ENCODE data around the gene ELL. TPM values are rescaled to one million over a fixed set of nuclear protein-coding genes. Genes with fewer than 3 reads are reported as not detected.
A peak's percentile ranks its signal among the peaks of the same experiment; 100 is the strongest.
"Not testable (repeated sequence)": the region's sequence is repeated elsewhere in the genome, so short reads cannot be mapped to it uniquely, and the experiment has no call there.

Gene ELL
- total RNA-seq, 1 donor = 10.9 TPM

DNA sequence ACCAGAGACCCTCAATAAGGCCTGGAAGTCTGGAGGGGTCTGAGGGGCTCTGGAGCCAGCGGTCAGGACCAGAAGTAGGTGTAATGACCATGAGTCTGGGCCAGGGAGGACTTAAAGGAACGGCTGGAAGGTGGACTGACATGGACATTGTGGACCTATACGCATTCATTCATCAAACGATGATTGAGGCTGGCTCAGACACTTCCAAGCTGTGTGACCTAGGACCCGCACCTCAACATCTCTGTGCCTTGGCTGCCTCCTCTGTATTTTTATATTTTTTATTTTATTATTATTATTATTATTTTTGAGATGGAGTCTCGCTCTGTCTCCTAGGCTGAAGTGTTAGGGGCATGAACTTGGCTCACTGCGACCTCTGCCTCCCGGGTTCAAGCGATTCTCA is 115.1 kb downstream of the ELL start:
- TF ChIP-seq, protein P1, sequence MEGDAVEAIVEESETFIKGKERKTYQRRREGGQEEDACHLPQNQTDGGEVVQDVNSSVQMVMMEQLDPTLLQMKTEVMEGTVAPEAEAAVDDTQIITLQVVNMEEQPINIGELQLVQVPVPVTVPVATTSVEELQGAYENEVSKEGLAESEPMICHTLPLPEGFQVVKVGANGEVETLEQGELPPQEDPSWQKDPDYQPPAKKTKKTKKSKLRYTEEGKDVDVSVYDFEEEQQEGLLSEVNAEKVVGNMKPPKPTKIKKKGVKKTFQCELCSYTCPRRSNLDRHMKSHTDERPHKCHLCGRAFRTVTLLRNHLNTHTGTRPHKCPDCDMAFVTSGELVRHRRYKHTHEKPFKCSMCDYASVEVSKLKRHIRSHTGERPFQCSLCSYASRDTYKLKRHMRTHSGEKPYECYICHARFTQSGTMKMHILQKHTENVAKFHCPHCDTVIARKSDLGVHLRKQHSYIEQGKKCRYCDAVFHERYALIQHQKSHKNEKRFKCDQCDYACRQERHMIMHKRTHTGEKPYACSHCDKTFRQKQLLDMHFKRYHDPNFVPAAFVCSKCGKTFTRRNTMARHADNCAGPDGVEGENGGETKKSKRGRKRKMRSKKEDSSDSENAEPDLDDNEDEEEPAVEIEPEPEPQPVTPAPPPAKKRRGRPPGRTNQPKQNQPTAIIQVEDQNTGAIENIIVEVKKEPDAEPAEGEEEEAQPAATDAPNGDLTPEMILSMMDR (IDR thresholded peaks at IDR 0.05; ENCODE audit: insufficient read depth, low read length) = no peak
- no peak overlapping the region for H3K4me3 ChIP-seq (ENCODE audit: low read depth, low read length)
- DNase-seq (ENCODE audit: low read depth) = no peak

DNA sequence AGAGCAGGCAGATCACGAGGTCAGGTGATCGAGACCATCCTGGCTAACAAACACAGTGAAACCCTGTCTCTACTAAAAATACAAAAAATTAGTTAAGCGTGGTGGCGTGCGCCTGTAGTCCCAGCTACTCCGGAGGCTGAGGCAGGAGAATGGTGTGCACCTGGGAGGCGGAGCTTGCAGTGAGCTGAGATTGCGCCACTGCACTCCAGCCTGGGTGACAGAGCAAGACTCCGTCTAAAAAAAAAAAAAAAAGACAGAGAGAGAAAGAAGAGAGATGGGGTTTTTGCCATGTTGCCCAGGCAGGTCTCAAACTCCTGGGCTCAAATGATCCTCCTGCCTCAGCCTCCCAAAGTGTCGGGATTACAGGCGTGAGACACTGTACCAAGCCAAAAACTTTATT is 116.1 kb downstream of the ELL start:
- not testable (repeated sequence) for H3K4me3 ChIP-seq (ENCODE audit: low read depth, low read length); DNase-seq (ENCODE audit: low read depth)

DNA sequence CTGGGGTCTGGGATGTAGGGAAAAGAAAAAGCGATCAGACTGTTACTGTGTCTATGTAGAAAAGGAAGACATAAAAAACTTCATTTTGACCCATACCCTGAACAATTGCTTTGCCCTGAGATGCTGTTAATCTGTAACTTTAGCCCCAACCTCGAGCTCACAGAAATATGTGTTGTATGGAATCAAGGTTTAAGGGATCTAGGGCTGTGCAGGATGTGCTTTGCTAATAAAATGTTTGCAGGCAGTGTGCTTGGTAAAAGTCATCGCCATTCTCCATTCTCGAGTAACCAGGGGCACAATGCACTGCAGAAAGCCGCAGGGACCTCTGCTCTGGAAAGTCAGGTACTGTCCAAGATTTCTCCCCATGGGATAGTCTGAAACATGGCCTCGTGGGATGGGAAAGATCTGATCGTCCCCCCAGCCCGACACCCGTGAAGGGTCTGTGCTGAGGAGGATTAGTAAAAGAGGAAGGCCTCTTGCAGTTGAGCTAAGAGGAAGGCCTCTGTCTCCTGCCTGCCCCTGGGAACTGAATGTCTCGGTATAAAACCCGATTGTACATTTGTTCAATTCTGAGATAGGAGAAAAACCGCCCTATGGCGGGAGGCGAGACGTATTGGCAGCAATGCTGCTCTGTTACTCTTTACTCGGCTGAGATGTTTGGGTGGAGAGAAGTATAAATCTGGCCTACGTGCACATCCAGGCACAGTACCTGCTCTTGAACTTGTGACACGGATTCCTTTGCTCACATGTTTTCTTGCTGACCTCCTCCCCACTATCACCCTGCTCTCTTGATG is 119.2 kb downstream of the ELL start:
- not testable (repeated sequence) for DNase-seq (ENCODE audit: low read depth); H3K4me3 ChIP-seq (ENCODE audit: low read depth, low read length)

DNA sequence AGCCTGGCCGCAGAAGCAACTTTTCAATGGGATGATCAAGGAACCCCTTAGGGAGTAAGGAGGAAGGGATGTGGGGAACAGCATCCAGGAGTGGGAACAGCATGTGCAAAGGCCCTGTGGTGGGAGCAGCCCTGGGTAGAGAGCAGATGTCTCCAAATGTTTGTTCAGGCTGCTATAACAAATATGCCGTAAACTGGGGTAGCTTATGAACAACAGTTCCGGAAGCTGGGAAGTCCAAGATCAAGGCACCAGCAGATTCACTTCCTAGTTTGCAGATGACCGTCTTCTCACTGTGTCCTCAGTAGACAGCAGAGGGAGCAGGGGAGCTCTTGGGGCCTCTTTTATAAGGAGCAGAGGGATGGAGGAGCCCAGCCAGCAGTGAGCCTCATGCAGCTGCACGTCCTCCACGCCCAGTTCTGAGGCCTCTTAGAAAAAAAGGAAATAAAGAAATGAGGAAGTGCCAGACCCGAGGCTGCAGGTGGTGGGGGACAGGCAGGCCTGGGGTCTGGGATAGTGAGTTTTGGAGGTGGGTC is 120.2 kb downstream of the ELL start:
- TF ChIP-seq, protein P1 (IDR thresholded peaks at IDR 0.05; ENCODE audit: insufficient read depth, low read length) = peak; percentile 60
- DNase-seq (ENCODE audit: low read depth) = peak; percentile 78
- no peak overlapping the region for H3K4me3 ChIP-seq (ENCODE audit: low read depth, low read length)

DNA sequence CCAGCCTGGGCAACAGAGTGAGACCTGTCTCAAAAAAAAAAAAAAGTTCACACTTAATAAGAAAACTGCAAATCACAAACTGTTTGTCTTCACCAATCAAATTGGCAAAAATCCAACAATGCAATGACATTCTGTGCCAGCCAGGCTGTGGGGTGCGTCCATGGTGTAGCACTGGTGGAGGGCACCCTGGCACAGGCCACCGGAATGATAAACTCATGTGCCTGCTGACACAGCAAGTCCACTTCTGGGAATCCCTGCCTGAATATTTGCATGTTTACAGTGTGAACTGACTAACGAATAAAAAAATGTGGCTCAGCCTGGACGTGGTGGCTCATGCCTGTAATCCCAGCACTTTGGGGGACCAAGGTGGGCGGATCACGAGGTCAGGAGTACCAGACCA is 122.9 kb downstream of the ELL start:
- TF ChIP-seq, protein P1 (IDR thresholded peaks at IDR 0.05; ENCODE audit: insufficient read depth, low read length) = no peak
- peak; percentile 49 for DNase-seq (ENCODE audit: low read depth)
- no peak overlapping the region for H3K4me3 ChIP-seq (ENCODE audit: low read depth, low read length)

DNA sequence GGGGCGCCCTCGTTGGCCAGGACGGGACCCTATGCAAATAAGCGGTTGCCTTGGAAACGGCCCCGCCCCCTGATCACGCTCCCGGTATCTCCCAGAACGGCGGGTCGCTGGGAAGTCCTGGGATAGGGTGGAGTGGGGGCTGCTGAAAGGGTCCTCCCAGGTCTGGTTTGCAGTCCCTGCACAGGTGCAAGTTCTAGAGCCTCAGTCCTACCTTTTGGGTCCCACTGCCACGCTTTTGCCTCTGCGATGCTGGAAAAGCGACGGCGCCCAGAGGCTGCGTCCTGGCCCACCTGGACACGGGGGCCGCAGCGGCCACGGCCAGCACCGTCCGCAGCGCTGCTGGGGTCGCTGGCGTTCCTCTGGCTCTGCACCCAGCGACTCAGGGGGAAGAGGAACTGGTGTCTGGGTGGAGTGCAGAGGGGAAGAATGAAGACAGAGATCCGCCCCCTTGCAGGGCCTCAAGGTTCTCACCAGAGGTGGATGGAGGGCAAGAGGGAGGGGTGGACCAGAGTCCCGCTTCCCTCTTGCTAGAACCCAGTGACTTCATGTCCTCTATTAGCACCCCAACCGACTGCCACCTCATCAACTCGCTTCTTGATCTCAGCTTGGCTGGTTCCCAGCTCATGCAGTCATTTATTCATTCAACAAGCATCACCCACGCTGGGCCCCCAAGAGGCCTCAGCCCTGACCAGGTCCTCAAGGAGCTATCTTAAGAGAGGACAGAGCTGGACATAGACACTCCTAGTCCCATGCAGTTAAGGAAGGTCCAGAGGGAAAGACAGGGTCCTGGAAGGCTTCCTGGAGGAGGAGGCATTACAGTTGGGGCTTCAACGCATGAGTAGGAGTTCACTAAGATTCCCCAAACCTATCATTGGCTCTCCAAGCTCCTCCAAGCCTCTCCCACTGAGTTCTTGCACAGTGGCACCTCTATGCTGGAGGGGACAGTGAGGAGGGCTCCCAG is 124.3 kb downstream of the ELL start, which contains the start of gene LRRC25:
Gene LRRC25, minus strand, starts transcription at position 381 of the 961 bp plus-strand sequence. CDS start 659 bp downstream, outside the sequence.
- DNase-seq (ENCODE audit: low read depth) = no peak
- TF ChIP-seq, protein P1 (IDR thresholded peaks at IDR 0.05; ENCODE audit: insufficient read depth, low read length) = no peak
- H3K4me3 ChIP-seq (ENCODE audit: low read depth, low read length) = no peak within 1 kb of the TSS

DNA sequence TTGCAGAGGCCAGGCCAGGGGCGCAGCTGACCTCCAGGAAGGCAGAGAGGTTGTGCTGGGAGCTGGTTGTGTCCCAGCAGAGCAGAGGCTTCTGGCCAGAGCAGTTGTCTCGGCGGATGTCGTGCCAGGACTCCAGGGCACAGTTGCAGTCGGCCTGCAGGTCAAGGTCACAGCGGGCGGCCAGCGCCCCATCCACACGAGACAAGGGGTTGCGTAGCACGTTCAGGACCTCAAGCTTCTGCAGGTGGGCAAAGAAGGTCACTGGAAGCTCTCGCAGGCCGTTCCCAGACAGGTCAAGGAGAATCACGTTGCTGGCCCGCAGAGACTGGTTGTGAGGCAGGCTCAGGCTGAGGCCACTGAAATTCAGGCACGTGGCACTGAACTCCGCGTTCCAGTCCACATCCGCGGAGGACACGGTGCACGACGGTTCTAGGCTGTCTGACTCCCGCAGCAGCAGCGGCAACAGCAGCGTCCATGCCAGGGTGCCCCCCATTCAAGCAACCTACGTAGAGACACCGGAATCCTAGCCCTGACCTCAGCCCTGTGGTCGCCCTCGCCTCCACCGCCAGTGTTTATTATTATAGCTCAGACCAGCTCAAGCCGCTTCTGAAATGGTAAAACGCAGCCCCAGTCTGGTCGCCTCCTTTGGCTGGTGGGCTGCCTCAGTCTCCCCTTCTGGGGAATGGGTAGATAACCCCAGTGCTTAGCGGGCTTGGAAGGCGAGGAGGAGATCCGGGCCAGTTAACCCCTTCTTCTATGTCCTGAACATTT is 125.2 kb downstream of the ELL start:
- TF ChIP-seq, protein P1 (IDR thresholded peaks at IDR 0.05; ENCODE audit: insufficient read depth, low read length) = no peak
- DNase-seq (ENCODE audit: low read depth) = no peak
- H3K4me3 ChIP-seq (ENCODE audit: low read depth, low read length) = no peak overlapping the region
